ENCODE results near the gene PCDH15.

PCDH15 gene

GRCh38 chr10:53839440-53840039 is 961.5 kb downstream of the PCDH15 start:
- DNase-seq, result no peak

DNA sequence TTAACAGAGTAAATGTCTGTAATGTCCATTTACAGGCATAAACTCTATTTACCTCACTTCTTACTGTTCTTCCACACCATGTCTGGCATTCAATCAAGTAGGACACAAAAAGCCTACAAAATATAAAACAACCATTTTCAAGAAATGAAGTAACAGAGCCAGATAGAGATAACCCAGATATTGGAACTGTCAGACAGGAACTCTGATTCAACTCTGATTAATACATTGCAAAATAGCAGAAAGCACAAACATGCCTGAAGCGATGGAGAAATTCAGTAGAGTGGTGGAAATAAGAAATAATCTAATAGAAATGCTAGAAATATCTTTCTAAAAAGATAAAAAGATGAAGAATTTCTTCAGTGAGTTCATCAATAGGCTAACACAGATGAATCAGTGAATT is 964.4 kb downstream of the PCDH15 start:
- DNase-seq, result no peak

- DNase-seq, result no peak
Measured at GRCh38 chr10:53833908-53834307, 967.1 kb downstream of the PCDH15 start.

- DNase-seq, result no peak
Measured at GRCh38 chr10:53827261-53827660, 973.8 kb downstream of the PCDH15 start.

DNA sequence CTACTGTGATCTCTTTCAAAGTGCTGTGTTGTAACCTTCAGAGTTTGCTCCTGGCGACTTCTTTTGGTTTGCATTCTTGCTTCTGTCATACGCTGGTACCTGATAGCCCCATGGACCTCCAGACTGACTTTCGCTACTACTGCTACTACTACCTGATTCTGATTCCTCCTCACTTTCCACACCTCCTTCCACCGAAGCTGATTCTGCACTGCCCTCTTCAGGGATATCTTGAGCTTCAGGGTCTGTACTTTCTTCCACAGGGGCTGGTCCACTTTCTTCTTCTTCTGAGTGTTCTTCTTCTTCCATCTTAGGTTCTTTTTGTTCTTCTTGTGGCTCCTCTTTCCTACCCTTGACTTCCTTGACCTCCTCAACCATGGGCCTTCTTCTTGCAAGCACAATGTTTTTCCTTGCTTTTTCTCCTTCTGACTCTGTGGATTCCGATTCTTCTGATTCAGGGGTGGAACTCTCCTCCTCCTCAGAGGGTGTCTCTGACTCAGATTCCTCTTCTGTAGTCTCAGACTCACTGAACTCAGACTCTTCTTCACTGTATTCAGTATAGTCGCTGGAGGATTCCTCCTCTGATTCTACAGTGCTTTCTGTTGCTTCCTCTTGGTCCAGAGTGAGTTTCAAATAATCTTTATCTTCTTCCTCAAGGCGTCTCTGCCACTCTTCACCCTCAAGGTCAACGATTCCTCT is 992.2 kb downstream of the PCDH15 start:
- DNase-seq, result no peak

- DNase-seq, result no peak
Measured at GRCh38 chr10:53786236-53786900, 1014.7 kb downstream of the PCDH15 start.

- DNase-seq, result no peak
Measured at GRCh38 chr10:53771701-53772100, 1029.3 kb downstream of the PCDH15 start.

- no peak for DNase-seq
Measured at GRCh38 chr10:53770903-53771302, 1030.1 kb downstream of the PCDH15 start.

GRCh38 chr10:53765311-53765710 is 1035.7 kb downstream of the PCDH15 start:
- no peak for DNase-seq

DNA sequence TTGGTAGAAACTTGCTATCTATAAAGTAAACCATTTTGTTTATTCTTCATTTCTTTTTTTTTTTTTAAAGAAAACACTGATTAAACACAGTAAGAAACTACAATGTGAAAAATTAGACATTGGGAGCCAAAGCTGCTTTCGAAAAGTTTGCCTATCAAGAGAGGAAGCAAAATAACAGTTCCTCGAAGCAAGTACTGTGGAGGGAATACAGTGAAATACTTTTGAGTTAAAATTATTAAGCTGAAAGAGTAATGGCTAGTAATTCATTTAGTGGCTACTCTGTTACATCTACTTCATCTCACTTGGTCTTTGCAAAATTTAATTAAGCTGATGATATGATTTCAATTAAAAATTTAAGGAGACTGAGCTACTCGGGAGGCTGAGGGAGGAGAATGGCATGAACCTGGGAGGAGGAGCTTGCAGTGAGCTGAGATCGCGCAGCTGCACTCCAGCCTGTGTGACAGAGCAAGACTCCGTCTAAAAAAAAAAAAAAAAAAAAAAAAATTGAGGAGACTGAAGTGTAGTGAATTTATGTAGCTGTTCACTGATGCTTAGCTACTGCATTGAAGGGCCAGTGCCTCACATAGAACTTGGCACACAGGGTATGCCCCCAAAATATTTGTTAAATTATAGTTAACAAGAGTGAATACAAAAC is 1046.3 kb downstream of the PCDH15 start:
- no peak for DNase-seq

Data from stimulated activated CD4-positive, alpha-beta T cell treated with anti-CD3 and anti-CD28 coated beads, Interleukin-15, amount 100 ng/mL, for 24 hours (primary cell).